Measurements from ENCODE around the gene CCNL1. TPM values are rescaled to one million over a fixed set of nuclear protein-coding genes. Genes with fewer than 3 reads are reported as not detected.

The CCNL1 gene
- polyA plus RNA-seq, 1 donor (not counting 4 experiments of a cell fraction or from before 2014, with no cell fraction given): 136 TPM

- H3K27me3 ChIP-seq (ENCODE audit: control insufficient read depth, extremely low read depth, insufficient read depth, low read length): no peaks in the 10 kb centered on the region
- FAIRE-seq (no peak), DNase-seq (ENCODE audit: low read depth, low spot score) (no peak)
- no peak overlapping the region for H3K27ac ChIP-seq (ENCODE audit: control insufficient read depth, insufficient read depth, low read length)
- H3K36me3 ChIP-seq (ENCODE audit: control insufficient read depth in 2 of 2, extremely low read depth in 1 of 2, insufficient read depth in 2 of 2, low read length in 2 of 2): no peaks in the 10 kb centered on the region
- no peaks in the 10 kb centered on the region for H4K20me1 ChIP-seq (ENCODE audit: control insufficient read depth, extremely low read depth, insufficient read depth, low read length)
- dilution Hi-C loops (cut with MboI; ENCODE audit: extremely low pct_ligation_motif_present, low sequenced_read_pairs): no loop called here
- peaks cover 11% of the 10 kb centered on the region for H3K4me1 ChIP-seq (ENCODE audit: control insufficient read depth, extremely low read depth, insufficient read depth, low read length)
- H3K4me2 ChIP-seq (ENCODE audit: control insufficient read depth, extremely low read depth, insufficient read depth, low read depth, low read length): no peak overlapping the region
- H3K9ac ChIP-seq (ENCODE audit: control insufficient read depth, extremely low read depth, insufficient read depth, low read length): no peak overlapping the region
- no peaks in the 10 kb centered on the region for H3K9me1 ChIP-seq (ENCODE audit: control insufficient read depth, extremely low read depth, insufficient read depth, low read length)
- TF ChIP-seq EZH2 (IDR thresholded peaks at IDR 0.05; ENCODE audit: low read length): no peak
- TF ChIP-seq CTCF (optimal IDR thresholded peaks at IDR 0.05 in 1 of 3, IDR thresholded peaks at IDR 0.05 in 1 of 3, conservative IDR thresholded peaks at IDR 0.05 in 1 of 3; ENCODE audit: extremely low read depth in 1 of 3, insufficient read depth in 2 of 3, low read length in 3 of 3): no peak
- H2AFZ ChIP-seq (ENCODE audit: control insufficient read depth, low read length): no peak overlapping the region
- H3K79me2 ChIP-seq (ENCODE audit: control insufficient read depth, insufficient read depth, low read length): peaks cover 18% of the 10 kb centered on the region
- no peaks in the 10 kb centered on the region for H3K9me3 ChIP-seq (ENCODE audit: control insufficient read depth, low read depth, low read length)
- H3K4me3 ChIP-seq (ENCODE audit: control insufficient read depth in 2 of 3, extremely low read depth in 1 of 3, insufficient read depth in 2 of 3, low read depth in 1 of 3, low read length in 3 of 3): no peak overlapping the region
These were observed 17.0 kb upstream of the CCNL1 start for GRCh38 chr3:157176934-157177333.

GRCh38 chr3:157175691-157176507, 16.0 kb upstream of the CCNL1 start:
- Histone ChIP-seq H3K4me3 (ENCODE audit: control insufficient read depth in 2 of 3, extremely low read depth in 1 of 3, insufficient read depth in 2 of 3, low read depth in 1 of 3, low read length in 3 of 3) (peak overlapping the region; percentile 65 to 97 (median 95)), H3K27ac (ENCODE audit: control insufficient read depth, insufficient read depth, low read length) (peak overlapping the region; percentile 97), H3K9ac (ENCODE audit: control insufficient read depth, extremely low read depth, insufficient read depth, low read length) (peak overlapping the region; percentile 93), H3K27me3 (ENCODE audit: control insufficient read depth, extremely low read depth, insufficient read depth, low read length) (no peaks in the 10 kb centered on the region), H4K20me1 (ENCODE audit: control insufficient read depth, extremely low read depth, insufficient read depth, low read length) (no peaks in the 10 kb centered on the region), H2AFZ (ENCODE audit: control insufficient read depth, low read length) (peak overlapping the region; percentile 93), H3K4me2 (ENCODE audit: control insufficient read depth, extremely low read depth, insufficient read depth, low read depth, low read length) (peak overlapping the region; percentile 85), H3K79me2 (ENCODE audit: control insufficient read depth, insufficient read depth, low read length) (peaks cover 18% of the 10 kb centered on the region), H3K9me3 (ENCODE audit: control insufficient read depth, low read depth, low read length) (no peaks in the 10 kb centered on the region), H3K36me3 (ENCODE audit: control insufficient read depth in 2 of 2, extremely low read depth in 1 of 2, insufficient read depth in 2 of 2, low read length in 2 of 2) (no peaks in the 10 kb centered on the region), H3K4me1 (ENCODE audit: control insufficient read depth, extremely low read depth, insufficient read depth, low read length) (peaks cover 11% of the 10 kb centered on the region), H3K9me1 (ENCODE audit: control insufficient read depth, extremely low read depth, insufficient read depth, low read length) (no peaks in the 10 kb centered on the region)
- dilution Hi-C loops (cut with MboI; ENCODE audit: extremely low pct_ligation_motif_present, low sequenced_read_pairs): no loop called here
- TF ChIP-seq CTCF (optimal IDR thresholded peaks at IDR 0.05 in 1 of 3, IDR thresholded peaks at IDR 0.05 in 1 of 3, conservative IDR thresholded peaks at IDR 0.05 in 1 of 3; ENCODE audit: extremely low read depth in 1 of 3, insufficient read depth in 2 of 3, low read length in 3 of 3) (no peak), EZH2 (IDR thresholded peaks at IDR 0.05; ENCODE audit: low read length) (no peak)
- FAIRE-seq (no peak), DNase-seq (ENCODE audit: low read depth, low spot score) (no peak)
